Measurements from ENCODE around the gene STK32C.

STK32C gene

GRCh38 chr10:132194726-132195125 lies 113.0 kb downstream of the STK32C start:
- DNase-seq, result no peak

GRCh38 chr10:132193907-132194552 lies 113.7 kb downstream of the STK32C start:
- DNase-seq, result no peak

GRCh38 chr10:132192991-132193665 lies 114.6 kb downstream of the STK32C start:
- DNase-seq, result no peak

GRCh38 chr10:132192076-132192975 lies 115.4 kb downstream of the STK32C start:
- no peak for DNase-seq

- DNase-seq, result no peak
Measured at GRCh38 chr10:132189810-132190422, 117.8 kb downstream of the STK32C start.

GRCh38 chr10:132189016-132189415 lies 118.7 kb downstream of the STK32C start:
- no peak for DNase-seq

GRCh38 chr10:132188331-132188730 lies 119.4 kb downstream of the STK32C start:
- DNase-seq, result no peak

GRCh38 chr10:132187430-132188138 lies 120.2 kb downstream of the STK32C start:
- DNase-seq, result no peak

GRCh38 chr10:132186488-132187429 lies 121.0 kb downstream of the STK32C start, which contains the start of gene DPYSL4:
DPYSL4 (plus strand) TSS chr10:132186948; CDS start chr10:132187064, 116 bp downstream.
- no peak for DNase-seq

GRCh38 chr10:132185601-132186487 lies 121.9 kb downstream of the STK32C start:
- DNase-seq, result no peak

- DNase-seq, result no peak
Measured at GRCh38 chr10:132184816-132185593, 122.7 kb downstream of the STK32C start.

- DNase-seq, result peak; percentile 62
Measured at GRCh38 chr10:132183046-132183445, 124.7 kb downstream of the STK32C start.

GRCh38 chr10:132182591-132182990 lies 125.2 kb downstream of the STK32C start:
- DNase-seq, result no peak

- DNase-seq, result no peak
Measured at GRCh38 chr10:132181691-132182425, 125.9 kb downstream of the STK32C start.

- no peak for DNase-seq
Measured at GRCh38 chr10:132180736-132181135, 127.0 kb downstream of the STK32C start.

- no peak for DNase-seq
Measured at GRCh38 chr10:132179551-132180392, 128.0 kb downstream of the STK32C start.

All from NCI-H1105 (cell line).